GM18873 (cell line): ENCODE measurements around the gene INPP5K.

ENCODE experiments used
- ATAC-seq: cut with Tn5 transposase; IDR thresholded peaks from one replicate; pipeline ENCODE4 v1.9.1; 2021; ENCODE audit warnings: mild to moderate bottlenecking, moderate library complexity, moderate number of reproducible peaks; ENCODE audit not compliant: unreplicated experiment, low FRiP score

The INPP5K gene

DNA sequence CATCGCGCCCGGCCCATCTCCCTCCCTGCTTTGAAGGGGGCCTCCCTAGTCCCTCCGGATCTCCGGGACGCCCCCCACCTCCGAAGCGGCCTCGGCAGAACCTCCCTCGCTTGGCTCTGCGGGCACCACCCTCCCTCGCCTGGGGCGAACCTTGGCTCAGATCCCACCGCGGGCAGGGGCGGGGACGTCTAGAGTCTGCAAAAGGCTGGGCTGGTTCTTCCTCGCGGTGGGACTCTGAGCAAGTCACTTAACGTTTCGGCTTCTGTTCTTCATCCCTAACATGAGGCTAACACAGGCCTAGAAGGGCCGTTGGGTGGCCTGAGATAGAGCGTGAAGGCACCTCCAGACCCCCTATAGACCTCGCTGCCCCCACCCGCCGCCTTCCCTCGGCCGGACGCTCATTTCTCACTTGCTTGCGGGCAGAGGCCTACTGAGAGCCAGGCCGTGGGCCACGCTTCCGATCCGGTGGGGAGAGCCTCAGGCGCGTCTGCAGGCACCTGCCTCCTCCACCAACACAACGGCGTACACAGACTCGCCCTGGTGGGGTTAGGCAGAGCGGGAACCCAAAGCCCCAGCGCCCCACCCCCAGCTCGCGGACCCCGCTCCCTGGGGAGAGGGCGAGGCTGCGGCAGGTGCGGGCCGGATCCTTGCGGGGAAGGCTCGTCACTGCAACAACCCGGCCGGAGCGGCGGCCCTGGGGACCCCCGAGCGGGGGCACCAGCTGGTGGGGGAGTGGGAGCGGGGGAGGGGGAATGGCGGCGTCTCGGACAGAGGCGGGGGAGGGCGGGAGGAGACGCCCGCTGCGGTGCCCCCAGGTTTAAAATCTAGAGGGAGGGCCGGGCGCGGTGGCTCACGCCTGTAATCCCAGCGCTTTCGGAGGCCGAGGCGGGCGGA, 29.4 kb downstream of the INPP5K start:
- no peak for ATAC-seq

DNA sequence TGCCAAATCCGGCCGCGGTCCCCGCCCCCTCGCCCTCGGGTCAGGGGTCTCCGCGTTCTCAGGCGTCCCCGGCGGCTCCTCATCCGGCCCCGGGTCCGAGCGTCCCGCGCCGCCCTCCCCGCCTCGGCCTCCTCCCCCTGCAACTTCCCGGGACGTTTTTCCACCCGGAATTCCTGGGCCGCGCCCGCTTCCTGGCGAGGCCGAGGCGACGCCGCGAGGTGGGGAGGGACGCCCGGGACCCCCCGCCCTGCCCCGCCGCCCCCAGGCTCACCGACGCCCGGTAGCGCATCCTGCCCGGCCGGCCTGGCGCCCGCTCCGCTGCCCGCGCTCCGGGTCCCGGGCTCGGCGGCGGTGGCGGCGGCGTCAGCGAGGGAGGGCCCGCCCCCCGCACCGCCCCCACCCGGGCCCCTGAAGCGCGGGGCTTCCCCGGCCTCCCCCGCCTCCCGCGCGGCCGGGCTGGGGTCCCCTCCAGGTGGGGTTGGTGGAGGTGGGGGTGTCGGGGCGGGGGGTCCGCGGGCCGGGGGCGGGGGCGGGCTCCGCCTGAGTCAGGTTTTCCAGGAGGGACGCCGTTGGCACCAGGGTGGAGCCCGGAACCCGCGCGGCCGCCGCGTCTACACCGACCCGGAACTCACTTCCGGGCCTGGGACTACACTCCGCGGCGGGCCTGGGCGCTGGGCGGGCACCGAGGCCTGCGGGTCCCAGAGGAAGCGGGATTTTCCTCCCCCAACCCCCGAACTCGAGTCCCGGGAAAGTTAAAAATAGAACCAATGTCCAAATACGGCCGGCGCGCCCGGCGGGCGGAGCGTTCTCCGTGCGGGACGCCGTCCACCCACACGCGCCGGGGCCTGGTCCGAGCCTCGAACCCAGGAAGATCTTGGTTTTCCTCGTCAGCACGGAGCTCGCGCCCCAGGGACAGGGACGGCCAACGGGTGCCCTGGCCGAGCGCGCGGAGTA, 30.7 kb downstream of the INPP5K start:
- no peak for ATAC-seq

DNA sequence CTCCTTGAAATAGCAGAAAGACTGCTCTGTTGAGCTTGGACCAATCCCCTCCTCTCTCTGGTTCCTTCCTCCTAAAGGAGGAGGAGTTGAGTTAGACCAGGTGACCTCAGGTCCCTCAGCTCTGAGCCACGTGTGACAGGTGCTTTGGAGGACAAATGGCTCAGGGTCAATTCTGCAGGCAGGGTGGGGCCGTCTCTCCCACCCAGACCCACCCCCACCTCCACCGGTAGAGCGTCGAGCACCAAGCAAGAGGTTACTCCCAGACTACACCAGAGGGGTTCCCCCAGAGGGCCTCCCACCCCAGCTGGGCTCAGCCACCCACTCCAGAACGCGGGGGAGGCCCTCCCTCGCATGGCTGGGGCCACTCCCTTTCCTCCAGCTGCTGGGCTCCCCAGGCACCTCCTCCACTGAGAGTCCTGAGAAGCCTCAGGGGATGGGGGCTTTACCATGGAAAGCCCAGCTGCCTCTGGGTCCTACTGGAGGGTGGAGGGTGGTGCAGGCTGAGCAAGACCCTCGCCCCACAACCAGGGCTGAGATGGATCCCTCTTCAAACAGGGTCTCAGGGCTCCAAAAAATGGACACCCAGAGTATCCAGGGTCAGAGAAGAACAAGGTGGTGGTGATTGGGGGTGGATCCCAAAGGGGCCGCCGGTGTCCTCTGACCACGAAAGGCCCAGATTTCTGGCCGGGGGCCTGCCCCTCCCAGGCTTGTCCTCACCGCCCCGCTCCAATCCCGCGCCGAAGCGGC, 31.6 kb downstream of the INPP5K start:
- no peak for ATAC-seq

DNA sequence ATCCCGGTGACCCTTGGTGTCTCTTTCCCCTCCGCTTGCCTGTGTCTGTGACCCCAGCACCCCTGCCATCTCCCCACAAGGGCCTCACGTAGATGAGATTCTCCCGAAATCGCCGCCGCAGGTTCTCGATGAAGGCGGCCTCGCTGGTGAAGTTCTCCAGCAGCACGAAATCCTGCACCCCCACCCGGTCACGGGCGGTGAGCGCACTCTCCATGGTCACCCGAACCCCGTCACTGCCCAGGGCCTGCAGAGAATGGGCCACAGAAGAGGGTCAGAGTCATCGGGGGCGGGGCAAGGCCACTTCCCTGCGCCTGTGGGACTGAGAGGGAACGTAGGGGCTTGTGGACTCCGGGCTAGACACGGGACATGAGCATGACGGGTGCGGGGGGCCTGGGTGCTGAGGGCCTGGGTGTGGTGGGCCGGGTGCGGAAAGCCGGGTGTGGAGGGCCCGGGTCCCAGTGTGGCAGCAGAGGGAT, 32.3 kb downstream of the INPP5K start:
- no peak for ATAC-seq

DNA sequence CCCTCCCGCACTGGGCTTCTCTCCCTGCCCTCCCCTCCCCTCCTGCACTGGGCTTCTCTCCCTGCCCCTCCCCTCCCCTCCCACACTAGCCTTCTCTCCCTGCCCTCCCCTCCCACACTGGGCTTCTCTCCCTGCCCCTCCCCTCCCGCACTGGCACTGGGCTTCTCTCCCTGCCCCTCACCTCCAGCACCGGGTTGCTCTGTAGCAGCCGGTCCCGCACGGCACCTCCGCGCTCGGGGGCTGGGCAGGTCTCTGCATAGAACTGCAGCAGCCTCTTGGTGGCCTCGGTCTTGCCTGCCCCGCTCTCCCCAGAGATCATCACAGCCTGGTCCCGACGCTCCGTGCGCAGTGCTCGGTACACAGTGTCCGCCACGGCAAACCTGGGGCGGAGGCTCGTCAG, 33.7 kb downstream of the INPP5K start:
- no peak for ATAC-seq

DNA sequence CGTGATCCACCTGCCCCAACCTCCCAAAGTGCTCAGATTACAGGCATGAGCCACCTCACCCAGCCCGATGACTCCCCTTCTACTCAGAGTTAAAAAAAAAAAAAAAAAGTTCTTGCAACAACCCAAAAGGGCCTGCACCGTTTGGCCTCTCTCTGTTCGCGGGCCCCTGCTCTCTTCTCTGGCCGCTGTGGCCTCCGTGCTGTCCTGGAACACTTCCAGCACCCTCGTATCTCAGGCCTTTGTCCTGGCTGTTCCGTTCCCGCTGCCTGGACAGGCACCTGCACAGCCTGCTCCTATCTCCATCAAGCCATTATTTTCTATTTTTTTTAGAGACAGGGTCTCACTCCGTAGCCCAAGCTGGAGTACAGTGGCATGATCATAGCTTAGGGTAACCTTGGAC, 34.7 kb downstream of the INPP5K start:
- no peak for ATAC-seq

DNA sequence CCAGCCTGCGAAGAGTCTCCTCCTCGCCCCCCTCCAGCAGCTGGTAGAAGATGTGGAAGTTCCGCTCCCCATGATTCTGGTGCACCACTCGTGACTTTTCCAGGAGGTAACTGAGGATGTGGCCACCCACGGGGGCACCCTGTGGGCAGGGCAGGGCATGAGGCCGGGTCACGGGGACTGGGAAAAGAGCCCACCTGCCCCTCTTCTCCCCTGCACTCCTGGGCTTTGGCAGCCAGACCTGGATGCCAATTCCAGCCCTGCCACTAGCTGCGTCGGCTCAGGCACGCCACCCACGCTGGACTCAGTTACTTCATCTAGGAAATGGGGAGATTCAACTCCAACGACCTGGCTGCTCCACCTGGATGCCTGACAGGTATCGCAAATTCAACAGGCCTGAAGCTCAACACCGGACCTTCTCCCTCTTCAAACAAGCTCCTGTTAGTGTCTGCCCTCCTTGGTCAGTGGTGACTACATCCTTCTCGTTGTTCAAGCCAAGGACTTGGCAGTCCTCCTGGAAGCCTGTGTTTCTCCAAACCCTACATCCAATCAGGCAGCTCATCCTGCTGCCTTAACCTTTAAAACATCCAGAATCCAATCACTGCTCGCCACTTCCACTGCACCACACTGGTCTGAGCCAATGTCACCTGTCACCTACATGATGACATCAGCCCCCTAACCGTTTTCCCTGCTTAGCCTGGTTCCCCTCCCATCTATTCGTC, 35.5 kb downstream of the INPP5K start:
- no peak for ATAC-seq

DNA sequence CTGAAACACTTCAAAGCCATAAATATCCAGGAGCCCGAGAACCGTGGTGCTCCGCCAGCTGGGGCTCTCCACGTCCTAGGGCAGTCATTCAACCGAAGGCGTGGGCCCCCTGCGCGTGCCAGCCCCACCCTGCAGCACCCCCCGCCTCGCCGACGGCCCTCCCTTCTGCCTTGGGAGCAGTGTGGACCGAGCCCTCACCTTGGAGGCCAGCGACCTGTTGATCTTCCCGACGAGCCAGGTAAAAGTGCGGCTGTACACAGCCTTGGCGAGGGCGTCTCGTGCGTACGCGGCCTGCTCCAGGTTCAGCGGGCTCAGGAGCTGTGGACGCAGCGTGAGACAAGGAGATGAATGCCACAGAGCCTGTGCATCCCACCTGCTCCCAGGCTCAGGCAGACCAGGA, 38.0 kb downstream of the INPP5K start:
- no peak for ATAC-seq

DNA sequence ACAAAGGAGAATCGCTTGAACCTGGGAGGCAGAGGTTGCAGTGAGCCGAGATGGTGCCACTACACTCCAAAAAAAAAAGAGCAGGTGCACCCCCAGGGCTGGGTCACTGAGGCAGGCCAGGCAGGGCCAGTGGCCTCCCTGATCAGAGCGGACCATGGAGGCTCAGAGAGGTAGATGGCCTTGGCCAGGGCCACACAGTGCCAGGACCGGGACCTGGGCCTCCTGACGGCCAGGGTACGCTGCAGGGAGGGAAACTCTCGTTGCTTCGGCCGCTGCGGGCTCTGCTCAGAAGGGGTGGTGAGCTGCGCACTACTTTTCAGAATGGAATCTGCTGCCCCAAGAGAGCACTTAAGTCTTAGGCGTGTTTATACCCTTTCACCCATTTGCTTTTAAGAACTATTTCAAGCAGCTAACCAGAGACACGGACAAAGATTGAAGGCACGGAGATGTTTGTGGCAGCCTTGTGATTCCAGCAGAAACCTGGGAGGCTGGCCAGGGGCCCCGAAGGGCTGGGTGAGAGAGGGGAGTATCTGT, 41.0 kb downstream of the INPP5K start:
- no peak for ATAC-seq

DNA sequence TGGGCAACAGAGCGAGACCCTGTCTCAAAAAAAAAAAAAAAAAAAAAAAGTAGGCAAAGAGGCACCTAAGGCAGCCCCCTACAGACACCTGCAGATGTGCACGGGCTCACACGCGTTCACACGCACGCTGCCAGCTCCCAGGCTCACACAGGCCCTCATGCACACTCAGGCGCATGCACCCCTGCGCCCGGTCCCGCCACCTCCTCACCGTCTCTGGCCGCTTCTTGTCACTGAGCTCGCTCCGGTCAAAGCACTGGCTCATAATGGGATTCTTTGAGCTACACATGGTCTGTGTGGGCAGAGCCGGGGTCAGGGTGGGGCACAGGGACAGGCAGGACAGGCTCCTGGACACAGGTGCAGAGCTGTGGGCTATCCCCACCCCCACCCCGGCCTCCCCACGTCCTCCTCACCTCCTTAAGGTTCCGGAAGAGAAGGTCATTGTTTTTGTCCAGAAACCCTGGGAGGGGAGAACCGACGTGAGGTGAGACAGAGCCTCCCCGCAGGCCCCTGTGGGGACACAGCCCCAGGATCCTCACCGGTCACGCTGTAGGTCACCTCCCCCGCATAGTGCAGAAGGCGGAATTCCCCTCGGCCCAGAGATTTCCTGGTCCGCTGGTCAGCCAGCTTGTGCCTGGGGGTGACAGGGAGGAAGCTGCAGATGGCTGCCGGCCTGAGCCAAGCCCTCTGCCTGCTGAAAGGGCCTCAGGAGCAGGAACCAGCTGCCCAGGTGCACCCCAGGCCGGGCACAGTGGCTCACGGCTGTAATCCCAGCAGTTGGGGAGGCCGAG, 41.8 kb downstream of the INPP5K start:
- peak; percentile 43 for ATAC-seq

DNA sequence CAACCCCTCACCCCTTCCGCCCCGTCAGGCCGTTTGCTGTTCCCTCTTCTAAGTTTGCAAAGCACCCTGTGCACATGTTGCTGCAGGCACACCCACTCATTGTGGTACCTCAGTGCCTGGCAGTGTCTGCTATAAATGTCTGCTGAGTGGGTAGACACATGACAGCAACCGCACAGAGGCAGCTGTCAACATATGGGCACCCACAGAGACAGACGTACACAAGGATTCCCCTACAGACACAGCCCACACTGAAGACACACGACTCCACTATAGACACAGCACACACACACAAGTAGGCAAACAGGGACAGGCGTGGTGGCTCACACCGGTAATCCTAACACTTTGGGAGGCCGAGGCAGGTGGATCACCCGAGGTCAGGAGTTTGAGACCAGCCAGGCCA, 42.6 kb downstream of the INPP5K start:
- ATAC-seq = no peak

DNA sequence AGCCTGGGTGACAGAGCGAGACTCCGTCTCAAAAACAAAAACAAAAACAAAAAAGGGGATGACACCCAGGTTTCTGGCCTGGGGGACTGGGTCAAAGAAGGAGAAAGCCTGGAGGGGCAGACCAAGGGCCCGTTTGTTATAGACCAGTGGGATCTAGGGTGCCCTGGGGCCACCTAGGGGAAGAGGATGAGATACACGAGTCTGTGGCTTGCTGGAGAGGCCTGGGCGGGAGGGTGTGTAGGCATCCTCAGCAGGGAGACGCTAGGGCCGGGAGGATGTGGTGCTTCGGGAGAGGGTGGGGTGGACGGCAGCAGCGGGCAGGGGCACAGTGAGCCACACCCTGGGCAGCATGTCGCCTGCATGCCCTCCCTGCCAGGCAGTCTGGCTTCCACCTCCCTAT, 43.2 kb downstream of the INPP5K start:
- ATAC-seq = no peak

DNA sequence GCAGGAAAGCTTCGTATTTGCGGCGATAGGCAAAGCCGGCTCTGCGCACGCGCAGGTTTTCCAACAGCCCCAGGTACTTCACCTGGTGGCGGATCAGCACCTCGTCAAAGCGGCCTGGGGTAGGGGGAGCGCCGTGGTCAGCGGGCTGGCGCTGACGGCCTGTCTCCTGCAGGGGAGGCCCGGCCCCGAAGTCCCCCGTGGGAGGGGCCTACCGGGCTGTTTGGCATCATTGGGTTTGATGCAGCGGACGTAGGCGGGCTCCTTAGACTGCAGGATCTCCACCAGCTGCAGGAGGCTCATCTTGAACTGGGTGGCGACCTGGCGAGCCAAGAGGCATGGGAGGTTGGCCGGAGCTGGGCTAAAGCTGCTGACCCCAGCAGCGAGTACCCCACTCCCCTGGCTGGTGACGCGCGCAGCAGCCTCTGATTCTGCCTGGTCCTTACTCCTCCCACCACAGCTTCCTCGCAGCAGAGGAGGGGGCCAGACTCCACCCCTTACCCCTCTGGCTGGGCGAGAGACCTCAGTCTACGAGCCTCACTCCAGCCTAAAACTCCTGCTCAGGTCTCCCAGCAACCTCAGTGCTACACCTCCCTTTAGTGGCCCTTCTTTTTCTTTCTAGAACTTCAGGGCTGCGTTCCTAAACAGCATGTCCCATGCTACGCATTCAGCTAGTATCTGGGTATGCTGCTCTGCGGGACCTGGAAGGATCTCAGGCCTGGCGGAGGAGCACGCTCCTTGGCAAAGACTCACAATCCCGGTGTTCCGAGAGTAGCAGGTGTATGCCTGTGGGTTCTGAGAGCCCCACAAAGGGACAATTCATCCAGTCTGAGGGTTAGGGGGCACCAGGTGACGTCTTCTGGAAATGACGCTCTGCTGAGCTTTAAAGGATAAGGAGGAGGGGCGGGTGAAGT, 44.2 kb downstream of the INPP5K start:
- ATAC-seq = no peak

DNA sequence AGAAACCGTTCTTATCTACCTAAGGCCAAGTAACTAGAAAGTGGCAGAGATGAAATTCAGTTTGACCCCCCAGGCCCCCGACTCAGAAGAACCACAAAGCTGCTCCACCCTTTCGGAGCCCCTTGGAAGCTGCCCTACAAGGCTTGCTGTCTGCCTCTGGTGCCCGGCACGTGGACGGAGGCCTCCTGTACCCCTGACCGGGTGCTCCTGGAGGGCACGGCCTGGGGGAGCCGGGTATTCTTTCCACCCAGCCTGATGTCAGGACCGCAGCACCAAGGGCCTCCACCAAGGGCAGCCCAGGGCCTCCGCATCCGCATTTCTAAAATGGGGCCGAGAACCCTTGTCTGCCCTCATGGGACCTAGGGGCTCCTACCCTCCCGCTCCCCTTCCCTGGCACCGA, 44.9 kb downstream of the INPP5K start:
- no peak for ATAC-seq

DNA sequence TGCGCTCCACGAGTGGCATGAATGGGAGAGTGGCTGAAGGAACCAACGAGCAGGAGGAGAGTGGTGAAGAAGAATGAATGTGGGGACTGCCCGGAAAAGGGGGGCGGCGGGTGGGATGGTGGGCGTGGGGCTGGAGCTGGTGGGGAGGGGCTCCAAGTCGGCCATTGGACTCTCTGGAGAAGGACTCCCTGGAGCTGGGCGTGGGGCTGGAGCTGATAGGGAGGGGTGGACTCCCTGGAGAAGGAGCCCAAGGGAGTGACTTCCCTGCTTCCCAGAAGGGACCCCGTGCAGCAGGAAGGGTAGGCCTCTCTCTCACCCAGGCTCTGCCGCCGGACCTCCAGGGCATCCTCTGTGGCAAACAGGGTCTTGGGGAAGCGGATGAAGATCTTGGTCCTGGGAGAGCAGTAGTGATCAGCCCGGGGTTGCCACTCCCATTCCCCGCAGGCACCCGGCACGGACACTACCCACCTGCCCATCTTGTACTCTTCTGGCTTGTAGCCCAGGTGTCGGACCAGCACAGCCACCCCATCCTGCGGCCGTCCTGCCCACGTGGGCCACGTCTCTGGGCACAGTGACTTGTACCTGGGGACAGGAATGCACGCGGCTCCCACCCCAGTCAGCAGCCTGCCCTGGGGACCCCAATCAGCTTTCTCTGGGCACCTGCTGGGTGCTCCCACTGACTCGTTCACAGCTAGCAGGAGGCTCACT, 45.5 kb downstream of the INPP5K start:
- ATAC-seq = no peak

DNA sequence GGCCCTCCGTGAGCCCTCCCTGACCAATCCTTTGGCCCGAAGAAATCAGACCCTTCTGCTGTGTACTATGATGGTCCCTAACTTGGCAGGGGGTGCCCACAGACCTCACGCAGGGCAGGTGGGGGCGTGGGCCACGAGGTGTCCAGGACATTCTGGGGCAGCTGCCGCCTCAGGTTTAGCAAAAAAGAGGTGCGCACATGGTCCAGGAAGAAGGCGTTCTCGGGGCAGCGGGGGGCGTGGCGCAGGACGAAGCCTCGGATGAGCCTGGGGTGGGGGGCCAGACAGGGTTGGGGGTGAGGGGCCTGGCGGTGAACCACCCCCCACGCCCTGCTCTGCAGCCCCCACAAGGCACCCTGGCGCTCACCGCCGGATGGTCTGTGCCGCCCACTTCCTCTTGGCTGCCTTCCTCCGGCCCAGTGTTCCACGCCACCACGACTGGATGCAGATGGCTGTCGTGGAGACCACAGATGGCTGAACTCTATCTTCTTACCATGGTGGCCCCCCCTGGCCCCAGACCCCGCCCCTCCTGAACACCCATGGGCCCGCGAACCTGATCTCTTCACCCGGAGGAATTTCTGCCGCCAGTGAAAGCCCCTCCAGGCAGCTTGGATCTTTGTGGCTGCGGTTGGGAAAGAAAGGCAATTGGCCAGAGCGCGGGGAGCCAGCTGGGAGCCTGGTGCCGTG, 46.2 kb downstream of the INPP5K start:
- ATAC-seq = no peak
